GM12878 (cell line): ENCODE data around the gene SPRED2. TPM values are rescaled to one million over a fixed set of nuclear protein-coding genes. Genes with fewer than 3 reads are reported as not detected.
A peak's percentile ranks its signal among the peaks of the same experiment; 100 is the strongest.

ENCODE experiments used
- CEBPB ChIP-seq, 2 experiments: fragments of 150-350 bp in 1 of 2; IDR thresholded peaks; 2 replicates each; pipeline ENCODE4 v1.6.1; 2012 to 2014; ENCODE audit warnings: low read depth in 2 of 2, low read length in 2 of 2, borderline replicate concordance in 1 of 2, inconsistent platforms in 1 of 2
- E2F8 ChIP-seq: fragments of 450-650 bp; IDR thresholded peaks from 2 replicates; pipeline ENCODE4 v1.6.1; 2018; ENCODE audit warnings: mild to moderate bottlenecking, low read depth, moderate library complexity; ENCODE audit not compliant: partially characterized antibody
- HCFC1 ChIP-seq: fragments of 150-350 bp; IDR thresholded peaks from 2 replicates; pipeline ENCODE4 v1.6.1; 2014; ENCODE audit warnings: low read length
- HDAC6 ChIP-seq: fragments of 200-600 bp; sonication (generic); IDR thresholded peaks from one replicate; pipeline ENCODE4 v1.8.0; 2017; ENCODE audit warnings: antibody characterized with exemption; ENCODE audit not compliant: unreplicated experiment
- IKZF1 ChIP-seq: fragments of 450-650 bp; conservative IDR thresholded peaks from 2 replicates; pipeline ENCODE4 v1.6.1; 2017; ENCODE audit warnings: antibody characterized with exemption, mild to moderate bottlenecking
- IKZF2 ChIP-seq, 2 experiments: fragments of 450-650 bp; IDR thresholded peaks; 2 replicates each; pipeline ENCODE4 v1.6.1; 2017; ENCODE audit warnings: mild to moderate bottlenecking in 2 of 2, moderate library complexity in 2 of 2
- IRF4 ChIP-seq: IDR thresholded peaks from 2 replicates; pipeline ENCODE4 v1.6.1; 2011; ENCODE audit warnings: low read depth, low read length
- JUND ChIP-seq: IDR thresholded peaks from 2 replicates; pipeline ENCODE4 v1.6.1; 2012; ENCODE audit warnings: low read depth, mild to moderate bottlenecking, low read length, improper control_type of control experiment, moderate library complexity
- LARP7 ChIP-seq: fragments of 450-650 bp; IDR thresholded peaks from 2 replicates; pipeline ENCODE4 v1.6.1; 2017; ENCODE audit warnings: mild to moderate bottlenecking
- MEF2A ChIP-seq: IDR thresholded peaks from 2 replicates; pipeline ENCODE4 v1.6.1; 2011; ENCODE audit warnings: low read depth, mild to moderate bottlenecking, low read length, moderate library complexity; ENCODE audit not compliant: insufficient read depth
- MYC ChIP-seq: IDR thresholded peaks from 2 replicates; pipeline ENCODE4 v1.6.1; 2011; ENCODE audit warnings: mild to moderate bottlenecking, low read length, moderate library complexity, inconsistent platforms; ENCODE audit not compliant: insufficient read depth, insufficient replicate concordance, insufficient read length, severe bottlenecking
- NFIC ChIP-seq: IDR thresholded peaks from 2 replicates; pipeline ENCODE4 v1.6.1; 2012; ENCODE audit warnings: low read depth, mild to moderate bottlenecking, inconsistent platforms, low read length, moderate library complexity
- POLR2AphosphoS2 ChIP-seq: IDR thresholded peaks from 2 replicates; pipeline ENCODE4 v1.6.1; 2011; ENCODE audit warnings: low read depth, mild to moderate bottlenecking, low read length, improper control_type of control experiment, moderate library complexity
- RAD51 ChIP-seq: fragments of 450-650 bp; IDR thresholded peaks from 2 replicates; pipeline ENCODE4 v1.6.1; 2016; ENCODE audit warnings: moderate library complexity, mild to moderate bottlenecking, inconsistent platforms
- SPI1 ChIP-seq: IDR thresholded peaks from 2 replicates; pipeline ENCODE4 v1.6.1; 2011; ENCODE audit warnings: low read depth, mild to moderate bottlenecking, low read length, moderate library complexity, borderline replicate concordance; ENCODE audit not compliant: insufficient read depth
- SREBF1 ChIP-seq: IDR thresholded peaks from 2 replicates; pipeline ENCODE4 v1.6.1; 2012; ENCODE audit warnings: mild to moderate bottlenecking, low read length
- SREBF2 ChIP-seq: IDR thresholded peaks from 2 replicates; pipeline ENCODE4 v1.6.1; 2012; ENCODE audit warnings: mild to moderate bottlenecking, low read length
- YBX1 ChIP-seq: fragments of 450-650 bp; IDR thresholded peaks from 2 replicates; pipeline ENCODE4 v1.6.1; 2016; ENCODE audit warnings: antibody characterized with exemption
- ZNF24 ChIP-seq: fragments of 450-650 bp; IDR thresholded peaks from 2 replicates; pipeline ENCODE4 v1.6.1; 2017; ENCODE audit warnings: antibody characterized with exemption, mild to moderate bottlenecking
- ZNF592 ChIP-seq: fragments of 450-650 bp; IDR thresholded peaks from 2 replicates; pipeline ENCODE4 v1.6.1; 2017; ENCODE audit warnings: mild to moderate bottlenecking, moderate library complexity
- polyA plus RNA-seq, 11 experiments: library from polyadenylated mRNA; depleted of rRNA in 4 of 11; unstranded in 6 of 11; stranded (reverse) in 5 of 11; fragments of >200 nt; fragmentation: Nextera tagmentation in 4 of 11; fragmentation: Illumina TruSeq in 1 of 11; extraction: Ambion mirVana in 4 of 11; extraction: Trizol in 1 of 11; gene quantifications; 1 replicate in 1 of 11; 2 replicates in 10 of 11; pipeline versions ENCODE4 v1.2.1 to v1.2.3, GENCODE V29; 2011 to 2016; ENCODE audit warnings: inconsistent platforms in 2 of 11, missing spikeins in 2 of 11, low read depth in 1 of 11
- total RNA-seq, 4 experiments: library from RNA; depleted of rRNA in 3 of 4; stranded (reverse); fragments of >200 nt in 3 of 4; fragmentation: Illumina TruSeq in 1 of 4; extraction: Trizol in 1 of 4; gene quantifications; 2 replicates each; pipeline versions ENCODE4 v1.2.1 to v1.2.3, GENCODE V29; 2013 to 2021

SPRED2 gene
- total and polyA plus RNA-seq, 10 of the 15 experiments (the other 5 are each of a cell fraction or from before 2014, with no cell fraction given), result 3.0 to 23.9 (median 9.7) TPM

GRCh38 chr2:65393743-65394422 lies 38.5 kb downstream of the SPRED2 start (continued):
- TF ChIP-seq E2F8, result no peak
- peak; percentile 78; the same call in 1 of the 2 replicates for TF ChIP-seq MEF2A
- no peak for TF ChIP-seq HDAC6
- no peak for TF ChIP-seq YBX1
- TF ChIP-seq RAD51, result no peak
- no peak for TF ChIP-seq ZNF592
- peak; percentile 36; the same call in 1 of the 2 replicates for TF ChIP-seq SPI1
- no peak for TF ChIP-seq POLR2AphosphoS2
- peak; percentile 52; the same call in 1 of the 2 replicates for TF ChIP-seq NFIC
- TF ChIP-seq MYC, result no peak
- no peak for TF ChIP-seq ZNF24
- TF ChIP-seq LARP7, result no peak
- no peak for TF ChIP-seq SREBF1
- TF ChIP-seq HCFC1, result no peak
- TF ChIP-seq JUND, result no peak
- no peak for TF ChIP-seq CEBPB (IDR thresholded peaks at IDR 0.05; ENCODE audit: borderline replicate concordance in 1 of 2, low read depth in 2 of 2, low read length in 2 of 2)
- TF ChIP-seq IKZF1, result 0 out of 2 replicates have a peak, but pooled peaks have one; percentile 12
- no peak for TF ChIP-seq SREBF2
- TF ChIP-seq IKZF2 (IDR thresholded peaks at IDR 0.05), result 0 out of 4 replicates have a peak, but pooled peaks of 1 of the 2 experiments have one; percentile 37
- no peak for TF ChIP-seq IRF4
